GM23338 (cell line): Measurements from ENCODE around the gene MOK. TPM values are rescaled to one million over a fixed set of nuclear protein-coding genes. Genes with fewer than 3 reads are reported as not detected.

Experiments
- ATAC-seq: fragments of 200-7000 bp; cut with Tn5 transposase; 3 replicates; pipeline ENCODE4 v1.9.1; 2020
- DNase-seq: peaks from one replicate; pipeline ENCODE4 v3.0.0-alpha.2; 2015; ENCODE audit warnings: low spot score
- H2AFZ ChIP-seq: fragments of 200-600 bp; sonication (generic); 2 replicates; pipeline ENCODE4 v1.8.0; 2016; ENCODE audit warnings: antibody characterized with exemption, mild to moderate bottlenecking, moderate library complexity
- H3F3A ChIP-seq: fragments of 200-600 bp; sonication (generic); replicated peaks from 2 replicates; pipeline ENCODE4 v1.8.0; 2017; ENCODE audit warnings: antibody characterized with exemption, mixed run types, low read depth
- H3K27ac ChIP-seq: fragments of 200-600 bp; sonication (generic); 2 replicates; pipeline ENCODE4 v1.6.1; 2016; ENCODE audit warnings: low read depth
- H3K27me3 ChIP-seq: fragments of 200-600 bp; sonication (generic); 2 replicates; pipeline ENCODE4 v1.8.0; 2016; ENCODE audit warnings: mild to moderate bottlenecking, mixed run types, moderate library complexity; ENCODE audit not compliant: insufficient read depth
- H3K36me3 ChIP-seq: fragments of 200-600 bp; sonication (generic); 2 replicates; pipeline ENCODE4 v1.8.0; 2016; ENCODE audit warnings: mild to moderate bottlenecking; ENCODE audit not compliant: insufficient read depth
- H3K4me1 ChIP-seq: fragments of 200-600 bp; sonication (generic); 2 replicates; pipeline ENCODE4 v1.8.0; 2016; ENCODE audit warnings: mild to moderate bottlenecking, moderate library complexity; ENCODE audit not compliant: insufficient read depth
- H3K4me2 ChIP-seq: fragments of 200-600 bp; sonication (generic); 2 replicates; pipeline ENCODE4 v1.7.1; 2017; ENCODE audit warnings: mixed run types
- H3K4me3 ChIP-seq: fragments of 200-600 bp; sonication (generic); 2 replicates; pipeline ENCODE4 v1.6.1; 2016; ENCODE audit warnings: mixed run types
- H3K79me2 ChIP-seq: fragments of 200-600 bp; sonication (generic); replicated peaks from 2 replicates; pipeline ENCODE4 v1.8.0; 2017; ENCODE audit warnings: mild to moderate bottlenecking; ENCODE audit not compliant: insufficient read depth
- H3K9me2 ChIP-seq: fragments of 200-600 bp; sonication (generic); 2 replicates; pipeline ENCODE4 v1.8.0; 2017; ENCODE audit not compliant: insufficient read depth
- H4K20me1 ChIP-seq: fragments of 200-600 bp; sonication (generic); replicated peaks from 2 replicates; pipeline ENCODE4 v1.8.0; 2017; ENCODE audit warnings: mild to moderate bottlenecking; ENCODE audit not compliant: insufficient read depth
- H3K27ac Mint-ChIP-seq: 2 replicates; pipeline ENCODE4 v1.8.0; 2020; ENCODE audit warnings: inconsistent platforms, mild to moderate bottlenecking, moderate library complexity, mixed read lengths
- H3K27me3 Mint-ChIP-seq: 3 replicates; pipeline ENCODE4 v1.8.0; 2022; ENCODE audit warnings: low read depth, mild to moderate bottlenecking, moderate library complexity, mixed read lengths, inconsistent platforms; ENCODE audit not compliant: insufficient read depth, poor library complexity
- H3K36me3 Mint-ChIP-seq: 3 replicates; pipeline ENCODE4 v1.8.0; 2021; ENCODE audit warnings: low read depth, mild to moderate bottlenecking, inconsistent platforms, moderate library complexity, mixed read lengths
- H3K4me1 Mint-ChIP-seq: 3 replicates; pipeline ENCODE4 v1.8.0; 2020; ENCODE audit warnings: mild to moderate bottlenecking, inconsistent platforms, mixed read lengths
- H3K4me3 Mint-ChIP-seq: 3 replicates; pipeline ENCODE4 v1.8.0; 2021; ENCODE audit warnings: moderate library complexity, mild to moderate bottlenecking, inconsistent platforms, mixed read lengths
- H3K9me3 Mint-ChIP-seq: 3 replicates; pipeline ENCODE4 v1.8.0; 2020; ENCODE audit warnings: moderate library complexity, mild to moderate bottlenecking, inconsistent platforms, mixed read lengths
- CREB1 ChIP-seq: fragments of 250-450 bp; sonication (Bioruptor Pico); IDR thresholded peaks from 2 replicates; pipeline ENCODE4 v1.5.0; 2020; ENCODE audit warnings: low read depth, mild to moderate bottlenecking, moderate library complexity
- JUNB ChIP-seq: IDR thresholded peaks from one replicate; pipeline ENCODE4 v1.6.1; 2016; ENCODE audit warnings: antibody characterized with exemption; ENCODE audit not compliant: unreplicated experiment
- NANOG ChIP-seq: IDR thresholded peaks from 2 replicates; pipeline ENCODE4 v1.6.1; 2016; ENCODE audit warnings: antibody characterized with exemption, borderline replicate concordance
- STAT1 ChIP-seq: IDR thresholded peaks from one replicate; pipeline ENCODE4 v1.6.1; 2016; ENCODE audit warnings: antibody characterized with exemption; ENCODE audit not compliant: unreplicated experiment
- ZNF114 ChIP-seq: fragments of 250-450 bp; sonication (Bioruptor Pico); IDR thresholded peaks from 2 replicates; pipeline ENCODE4 v1.5.0; 2020; ENCODE audit warnings: mild to moderate bottlenecking, moderate library complexity
- ZNF331 ChIP-seq: fragments of 250-450 bp; sonication (Bioruptor Pico); IDR thresholded peaks from 2 replicates; pipeline ENCODE4 v1.5.0; 2020; ENCODE audit warnings: low read depth, mild to moderate bottlenecking, moderate library complexity
- polyA plus RNA-seq: library from polyadenylated mRNA; unstranded; fragments of >200 nt; fragmentation: Nextera tagmentation; extraction: Ambion mirVana; gene quantifications from 2 replicates; pipeline ENCODE4 v1.2.1, GENCODE V29; 2016
- total RNA-seq: library from RNA; depleted of rRNA; stranded (reverse); fragments of >200 nt; shearing (Covaris generic); gene quantifications from 2 replicates; pipeline ENCODE4 v1.2.3, GENCODE V29; 2014
- TF ChIP-seq, protein P1 (sequence below): fragments of 250-450 bp; sonication (Bioruptor Pico); IDR thresholded peaks from 2 replicates; pipeline ENCODE4 v1.5.0; 2020; ENCODE audit warnings: mild to moderate bottlenecking, moderate library complexity
- TF ChIP-seq, protein P2 (sequence below), 2 experiments: fragments of 200-600 bp in 1 of 2; sonication (generic) in 1 of 2; conservative IDR thresholded peaks; 2 replicates each; pipeline versions ENCODE4 v1.5.1 to v1.6.1; 2016 to 2017; ENCODE audit warnings: antibody characterized with exemption in 2 of 2, low read depth in 2 of 2, mild to moderate bottlenecking in 2 of 2, moderate library complexity in 1 of 2
- TF ChIP-seq, protein P3 (sequence below): IDR thresholded peaks from one replicate; pipeline ENCODE4 v1.6.1; 2018; ENCODE audit warnings: antibody characterized with exemption; ENCODE audit not compliant: unreplicated experiment

The MOK gene
- total and polyA plus RNA-seq, 2 experiments from 2014 or later: 3.1 TPM

DNA sequence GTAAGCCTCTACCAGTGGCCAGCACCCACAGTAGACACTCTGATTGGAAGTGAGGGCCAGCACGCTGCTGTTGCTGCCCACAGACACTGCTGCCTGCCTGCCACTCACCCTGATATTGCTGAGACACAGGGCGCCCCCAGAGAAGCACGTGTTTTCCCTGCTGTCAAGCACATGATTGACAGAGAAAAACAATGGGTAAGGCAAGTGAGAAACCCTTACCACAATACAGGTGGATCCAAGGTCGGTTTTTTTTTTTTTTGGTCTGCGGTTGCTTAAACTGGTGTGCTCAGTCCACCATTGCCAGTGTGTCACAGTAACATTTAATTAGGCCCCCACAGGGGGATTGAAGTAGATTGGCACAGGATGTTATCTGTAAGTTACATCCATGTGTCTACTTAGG lies 99.4 kb downstream of the MOK start (continued):
- TF ChIP-seq, protein P1, sequence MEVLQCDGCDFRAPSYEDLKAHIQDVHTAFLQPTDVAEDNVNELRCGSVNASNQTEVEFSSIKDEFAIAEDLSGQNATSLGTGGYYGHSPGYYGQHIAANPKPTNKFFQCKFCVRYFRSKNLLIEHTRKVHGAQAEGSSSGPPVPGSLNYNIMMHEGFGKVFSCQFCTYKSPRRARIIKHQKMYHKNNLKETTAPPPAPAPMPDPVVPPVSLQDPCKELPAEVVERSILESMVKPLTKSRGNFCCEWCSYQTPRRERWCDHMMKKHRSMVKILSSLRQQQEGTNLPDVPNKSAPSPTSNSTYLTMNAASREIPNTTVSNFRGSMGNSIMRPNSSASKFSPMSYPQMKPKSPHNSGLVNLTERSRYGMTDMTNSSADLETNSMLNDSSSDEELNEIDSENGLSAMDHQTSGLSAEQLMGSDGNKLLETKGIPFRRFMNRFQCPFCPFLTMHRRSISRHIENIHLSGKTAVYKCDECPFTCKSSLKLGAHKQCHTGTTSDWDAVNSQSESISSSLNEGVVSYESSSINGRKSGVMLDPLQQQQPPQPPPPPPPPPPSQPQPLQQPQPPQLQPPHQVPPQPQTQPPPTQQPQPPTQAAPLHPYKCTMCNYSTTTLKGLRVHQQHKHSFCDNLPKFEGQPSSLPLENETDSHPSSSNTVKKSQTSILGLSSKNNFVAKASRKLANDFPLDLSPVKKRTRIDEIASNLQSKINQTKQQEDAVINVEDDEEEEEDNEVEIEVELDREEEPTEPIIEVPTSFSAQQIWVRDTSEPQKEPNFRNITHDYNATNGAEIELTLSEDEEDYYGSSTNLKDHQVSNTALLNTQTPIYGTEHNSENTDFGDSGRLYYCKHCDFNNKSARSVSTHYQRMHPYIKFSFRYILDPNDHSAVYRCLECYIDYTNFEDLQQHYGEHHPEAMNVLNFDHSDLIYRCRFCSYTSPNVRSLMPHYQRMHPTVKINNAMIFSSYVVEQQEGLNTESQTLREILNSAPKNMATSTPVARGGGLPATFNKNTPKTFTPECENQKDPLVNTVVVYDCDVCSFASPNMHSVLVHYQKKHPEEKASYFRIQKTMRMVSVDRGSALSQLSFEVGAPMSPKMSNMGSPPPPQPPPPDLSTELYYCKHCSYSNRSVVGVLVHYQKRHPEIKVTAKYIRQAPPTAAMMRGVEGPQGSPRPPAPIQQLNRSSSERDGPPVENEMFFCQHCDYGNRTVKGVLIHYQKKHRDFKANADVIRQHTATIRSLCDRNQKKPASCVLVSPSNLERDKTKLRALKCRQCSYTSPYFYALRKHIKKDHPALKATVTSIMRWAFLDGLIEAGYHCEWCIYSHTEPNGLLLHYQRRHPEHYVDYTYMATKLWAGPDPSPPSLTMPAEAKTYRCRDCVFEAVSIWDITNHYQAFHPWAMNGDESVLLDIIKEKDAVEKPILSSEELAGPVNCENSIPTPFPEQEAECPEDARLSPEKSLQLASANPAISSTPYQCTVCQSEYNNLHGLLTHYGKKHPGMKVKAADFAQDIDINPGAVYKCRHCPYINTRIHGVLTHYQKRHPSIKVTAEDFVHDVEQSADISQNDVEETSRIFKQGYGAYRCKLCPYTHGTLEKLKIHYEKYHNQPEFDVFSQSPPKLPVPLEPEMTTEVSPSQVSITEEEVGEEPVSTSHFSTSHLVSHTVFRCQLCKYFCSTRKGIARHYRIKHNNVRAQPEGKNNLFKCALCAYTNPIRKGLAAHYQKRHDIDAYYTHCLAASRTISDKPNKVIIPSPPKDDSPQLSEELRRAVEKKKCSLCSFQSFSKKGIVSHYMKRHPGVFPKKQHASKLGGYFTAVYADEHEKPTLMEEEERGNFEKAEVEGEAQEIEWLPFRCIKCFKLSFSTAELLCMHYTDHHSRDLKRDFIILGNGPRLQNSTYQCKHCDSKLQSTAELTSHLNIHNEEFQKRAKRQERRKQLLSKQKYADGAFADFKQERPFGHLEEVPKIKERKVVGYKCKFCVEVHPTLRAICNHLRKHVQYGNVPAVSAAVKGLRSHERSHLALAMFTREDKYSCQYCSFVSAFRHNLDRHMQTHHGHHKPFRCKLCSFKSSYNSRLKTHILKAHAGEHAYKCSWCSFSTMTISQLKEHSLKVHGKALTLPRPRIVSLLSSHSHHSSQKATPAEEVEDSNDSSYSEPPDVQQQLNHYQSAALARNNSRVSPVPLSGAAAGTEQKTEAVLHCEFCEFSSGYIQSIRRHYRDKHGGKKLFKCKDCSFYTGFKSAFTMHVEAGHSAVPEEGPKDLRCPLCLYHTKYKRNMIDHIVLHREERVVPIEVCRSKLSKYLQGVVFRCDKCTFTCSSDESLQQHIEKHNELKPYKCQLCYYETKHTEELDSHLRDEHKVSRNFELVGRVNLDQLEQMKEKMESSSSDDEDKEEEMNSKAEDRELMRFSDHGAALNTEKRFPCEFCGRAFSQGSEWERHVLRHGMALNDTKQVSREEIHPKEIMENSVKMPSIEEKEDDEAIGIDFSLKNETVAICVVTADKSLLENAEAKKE (CRISPR knock-in tag): no peak
- TF ChIP-seq JUNB (no peak), NANOG (no peak)
- TF ChIP-seq, protein P2, sequence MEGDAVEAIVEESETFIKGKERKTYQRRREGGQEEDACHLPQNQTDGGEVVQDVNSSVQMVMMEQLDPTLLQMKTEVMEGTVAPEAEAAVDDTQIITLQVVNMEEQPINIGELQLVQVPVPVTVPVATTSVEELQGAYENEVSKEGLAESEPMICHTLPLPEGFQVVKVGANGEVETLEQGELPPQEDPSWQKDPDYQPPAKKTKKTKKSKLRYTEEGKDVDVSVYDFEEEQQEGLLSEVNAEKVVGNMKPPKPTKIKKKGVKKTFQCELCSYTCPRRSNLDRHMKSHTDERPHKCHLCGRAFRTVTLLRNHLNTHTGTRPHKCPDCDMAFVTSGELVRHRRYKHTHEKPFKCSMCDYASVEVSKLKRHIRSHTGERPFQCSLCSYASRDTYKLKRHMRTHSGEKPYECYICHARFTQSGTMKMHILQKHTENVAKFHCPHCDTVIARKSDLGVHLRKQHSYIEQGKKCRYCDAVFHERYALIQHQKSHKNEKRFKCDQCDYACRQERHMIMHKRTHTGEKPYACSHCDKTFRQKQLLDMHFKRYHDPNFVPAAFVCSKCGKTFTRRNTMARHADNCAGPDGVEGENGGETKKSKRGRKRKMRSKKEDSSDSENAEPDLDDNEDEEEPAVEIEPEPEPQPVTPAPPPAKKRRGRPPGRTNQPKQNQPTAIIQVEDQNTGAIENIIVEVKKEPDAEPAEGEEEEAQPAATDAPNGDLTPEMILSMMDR (conservative IDR thresholded peaks at IDR 0.05; ENCODE audit: low read depth in 2 of 2): no peak

DNA sequence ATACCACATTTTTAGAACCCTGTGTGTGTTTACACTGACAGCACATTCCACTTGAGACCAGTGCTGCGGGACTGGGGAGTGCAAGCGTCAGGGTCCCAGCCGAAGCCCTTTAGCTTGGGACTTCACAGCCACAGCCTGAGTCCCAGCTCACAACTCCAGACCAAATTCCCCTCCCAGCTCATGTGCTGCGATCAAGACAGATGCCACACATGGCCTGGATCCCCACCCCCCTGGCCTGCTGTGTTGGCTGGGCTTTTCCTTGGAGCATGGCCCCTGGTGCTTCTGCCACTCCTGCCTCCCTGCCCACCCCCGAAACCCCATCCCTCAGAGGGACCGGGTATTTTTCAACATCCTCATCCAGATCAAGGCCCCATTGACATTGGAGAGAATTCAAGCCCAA lies 101.6 kb downstream of the MOK start:
- no peak overlapping the region for H3K4me2 ChIP-seq
- H3K4me1 ChIP-seq: no peaks in the 10 kb centered on the region
- Mint-ChIP-seq H3K4me1 (peaks cover 18% of the 10 kb centered on the region), H3K27ac (no peak overlapping the region), H3K36me3 (peaks cover 13% of the 10 kb centered on the region; the same call in 1 of the 3 replicates), H3K9me3 (no peaks in the 10 kb centered on the region; the same call in 2 of the 3 replicates), H3K4me3 (no peak overlapping the region), H3K27me3 (peaks cover 13% of the 10 kb centered on the region)
- peaks cover 22% of the 10 kb centered on the region for H4K20me1 ChIP-seq
- DNase-seq (no peak), ATAC-seq (no peak)
- no peaks in the 10 kb centered on the region; the same call in 1 of the 2 replicates for H3K36me3 ChIP-seq
- H3K4me3 ChIP-seq: no peak overlapping the region
- H3K9me2 ChIP-seq: no peaks in the 10 kb centered on the region
- H3F3A ChIP-seq: no peaks in the 10 kb centered on the region; the same call in 1 of the 2 replicates
- H2AFZ ChIP-seq: no peak overlapping the region
- H3K27me3 ChIP-seq: no peaks in the 10 kb centered on the region
- H3K27ac ChIP-seq: no peak overlapping the region
- peaks cover 44% of the 10 kb centered on the region for H3K79me2 ChIP-seq
- TF ChIP-seq ZNF331 (CRISPR knock-in tag) (no peak), JUNB (no peak), ZNF114 (CRISPR knock-in tag) (no peak), STAT1 (no peak), CREB1 (no peak)
- TF ChIP-seq, protein P3, sequence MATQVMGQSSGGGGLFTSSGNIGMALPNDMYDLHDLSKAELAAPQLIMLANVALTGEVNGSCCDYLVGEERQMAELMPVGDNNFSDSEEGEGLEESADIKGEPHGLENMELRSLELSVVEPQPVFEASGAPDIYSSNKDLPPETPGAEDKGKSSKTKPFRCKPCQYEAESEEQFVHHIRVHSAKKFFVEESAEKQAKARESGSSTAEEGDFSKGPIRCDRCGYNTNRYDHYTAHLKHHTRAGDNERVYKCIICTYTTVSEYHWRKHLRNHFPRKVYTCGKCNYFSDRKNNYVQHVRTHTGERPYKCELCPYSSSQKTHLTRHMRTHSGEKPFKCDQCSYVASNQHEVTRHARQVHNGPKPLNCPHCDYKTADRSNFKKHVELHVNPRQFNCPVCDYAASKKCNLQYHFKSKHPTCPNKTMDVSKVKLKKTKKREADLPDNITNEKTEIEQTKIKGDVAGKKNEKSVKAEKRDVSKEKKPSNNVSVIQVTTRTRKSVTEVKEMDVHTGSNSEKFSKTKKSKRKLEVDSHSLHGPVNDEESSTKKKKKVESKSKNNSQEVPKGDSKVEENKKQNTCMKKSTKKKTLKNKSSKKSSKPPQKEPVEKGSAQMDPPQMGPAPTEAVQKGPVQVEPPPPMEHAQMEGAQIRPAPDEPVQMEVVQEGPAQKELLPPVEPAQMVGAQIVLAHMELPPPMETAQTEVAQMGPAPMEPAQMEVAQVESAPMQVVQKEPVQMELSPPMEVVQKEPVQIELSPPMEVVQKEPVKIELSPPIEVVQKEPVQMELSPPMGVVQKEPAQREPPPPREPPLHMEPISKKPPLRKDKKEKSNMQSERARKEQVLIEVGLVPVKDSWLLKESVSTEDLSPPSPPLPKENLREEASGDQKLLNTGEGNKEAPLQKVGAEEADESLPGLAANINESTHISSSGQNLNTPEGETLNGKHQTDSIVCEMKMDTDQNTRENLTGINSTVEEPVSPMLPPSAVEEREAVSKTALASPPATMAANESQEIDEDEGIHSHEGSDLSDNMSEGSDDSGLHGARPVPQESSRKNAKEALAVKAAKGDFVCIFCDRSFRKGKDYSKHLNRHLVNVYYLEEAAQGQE: no peak
